Lung (tissue), 12 donors: ENCODE data around the gene CCDC85C. TPM values are rescaled to one million over a fixed set of nuclear protein-coding genes. Genes with fewer than 3 reads are reported as not detected.

ENCODE experiments used
- ATAC-seq: fragments of 200-7000 bp; cut with Tn5 transposase; one replicate; pipeline ENCODE4 v1.9.1; 2020; ENCODE audit warnings: moderate number of reproducible peaks; ENCODE audit not compliant: insufficient read depth, low FRiP score
- DNase-seq, 3 donors: peaks; one replicate each; pipeline ENCODE4 v3.0.0-alpha.2; 2013 to 2017
- H3K27ac ChIP-seq, 2 donors: one replicate each; pipeline ENCODE4 v1.5.1; 2013; ENCODE audit warnings: mild to moderate bottlenecking in 2 of 2, moderate library complexity in 2 of 2, control low read depth in 1 of 2, inconsistent platforms in 1 of 2, low read depth in 1 of 2, low read length in 1 of 2
- H3K27me3 ChIP-seq, 3 donors: one replicate each; pipeline ENCODE4 v1.5.1; 2013; ENCODE audit warnings: low read length in 2 of 3; ENCODE audit not compliant: control insufficient read depth in 3 of 3, insufficient read depth in 3 of 3
- H3K36me3 ChIP-seq, 4 donors: one replicate each; pipeline ENCODE4 v1.5.1; 2013; ENCODE audit warnings: low read length in 4 of 4, mild to moderate bottlenecking in 1 of 4, moderate library complexity in 1 of 4; ENCODE audit not compliant: control insufficient read depth in 4 of 4, insufficient read depth in 4 of 4
- H3K4me1 ChIP-seq, 5 donors: one replicate each; pipeline ENCODE4 v1.5.1; 2013; ENCODE audit warnings: low read length in 5 of 5, mild to moderate bottlenecking in 2 of 5, moderate library complexity in 1 of 5; ENCODE audit not compliant: control insufficient read depth in 5 of 5, insufficient read depth in 5 of 5
- H3K4me3 ChIP-seq: one replicate; pipeline ENCODE4 v1.5.1; 2013; ENCODE audit warnings: mild to moderate bottlenecking, control low read depth, moderate library complexity
- H3K9ac ChIP-seq, 2 donors: one replicate each; pipeline ENCODE4 v1.5.1; 2013; ENCODE audit warnings: low read length in 2 of 2, control low read depth in 1 of 2; ENCODE audit not compliant: insufficient read depth in 1 of 2
- H3K9me3 ChIP-seq, 4 donors: one replicate each; pipeline ENCODE4 v1.5.1; 2013; ENCODE audit warnings: low read length in 3 of 4, mild to moderate bottlenecking in 1 of 4, moderate library complexity in 1 of 4; ENCODE audit not compliant: control insufficient read depth in 4 of 4, insufficient read depth in 3 of 4
- WGBS, 2 donors: extraction: QIAGEN DNeasy Blood & Tissue Kit; methylation state at CpG; one replicate each; pipeline ENCODE4 v1.1.7; 2013; 5-methylcytosine and 5-hydroxymethylcytosine counted together
- polyA plus RNA-seq, 2 donors: library from polyadenylated mRNA; stranded (reverse); fragments of 200-250 nt; gene quantifications; one replicate each; pipeline ENCODE4 v1.2.1, GENCODE V29; 2013
- total RNA-seq, 2 donors: library from RNA; depleted of rRNA in 1 of 2; stranded (reverse); fragments of >200 nt in 1 of 2; gene quantifications; one replicate each; pipeline ENCODE4 v1.2.1, GENCODE V29; 2014 to 2021
- TF ChIP-seq, protein P1 (sequence below): IDR thresholded peaks from 2 replicates; pipeline ENCODE4 v1.5.1; 2012; ENCODE audit warnings: mild to moderate bottlenecking; ENCODE audit errors: control extremely low read depth, extremely low read depth
- donor health status: control.
- donor health status: control.
- donor health status: Bipolar disorder and iron deficiency.
- donor health status: healthy.
- donor health status: DM: yes; HTN: yes; CAD: no.

The CCDC85C gene
- total and polyA plus RNA-seq, 4 donors = 2.8 to 19.8 (median 17.6) TPM

DNA sequence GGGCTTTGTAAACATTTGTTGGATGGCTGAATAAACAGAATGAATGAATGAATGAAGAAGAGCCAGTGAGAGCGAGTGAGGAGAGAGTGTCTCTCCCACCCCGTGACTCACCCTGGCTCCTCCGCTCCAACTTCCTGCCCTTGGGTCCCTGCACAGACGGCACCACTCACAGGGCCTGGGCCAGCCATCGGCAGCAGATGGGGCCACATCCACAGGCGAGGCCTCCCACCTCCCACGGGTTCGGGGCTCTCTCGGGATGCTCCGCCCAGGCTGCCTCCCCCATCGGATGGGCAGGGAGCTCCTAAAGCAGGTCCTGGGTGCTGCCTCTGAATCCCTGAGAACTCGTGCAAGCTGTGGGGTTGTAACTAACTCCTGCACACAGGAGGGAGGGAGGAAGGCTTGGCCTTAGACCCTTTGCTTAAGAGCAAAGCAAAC lies 81.5 kb downstream of the CCDC85C start:
- peak overlapping the region in 1 of 2 donors; percentile 8 for H3K27ac ChIP-seq
- WGBS, 2 donors = 60 to 67% methylated on average over 12 of the region's 12 CpGs

DNA sequence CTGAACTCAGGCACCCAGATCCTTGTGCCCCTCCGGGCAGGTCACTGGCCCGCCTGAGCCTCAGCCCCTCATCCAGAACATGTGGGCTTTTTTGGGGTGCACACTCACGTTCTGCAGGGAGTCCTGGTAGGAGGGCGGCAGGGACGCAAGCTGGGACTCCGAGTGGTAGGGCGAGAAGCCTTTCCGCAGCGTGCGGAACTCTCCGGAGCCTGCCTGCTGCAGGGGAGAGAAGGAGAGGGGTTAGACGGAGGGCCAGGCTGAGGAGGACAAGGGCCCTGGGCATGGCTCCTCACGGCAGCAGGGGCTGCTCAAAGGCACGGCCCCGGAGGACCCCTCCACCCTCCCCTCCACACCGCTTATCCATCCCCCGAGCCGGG lies 82.0 kb downstream of the CCDC85C start:
- H3K27me3 ChIP-seq = no peaks in the 10 kb centered on the region
- H3K27ac ChIP-seq = no peak overlapping the region
- ATAC-seq = no peak
- H3K36me3 ChIP-seq = peaks cover 0 to 2% (median 0%) of the 10 kb centered on the region in 4 donors
- no peak for DNase-seq
- 81 to 87% methylated on average over 16 to 18 of the region's 18 CpGs for WGBS, 2 donors
- H3K9me3 ChIP-seq = peaks cover 0 to 2% (median 0%) of the 10 kb centered on the region in 4 donors
- H3K9ac ChIP-seq = no peak overlapping the region
- TF ChIP-seq, protein P1, sequence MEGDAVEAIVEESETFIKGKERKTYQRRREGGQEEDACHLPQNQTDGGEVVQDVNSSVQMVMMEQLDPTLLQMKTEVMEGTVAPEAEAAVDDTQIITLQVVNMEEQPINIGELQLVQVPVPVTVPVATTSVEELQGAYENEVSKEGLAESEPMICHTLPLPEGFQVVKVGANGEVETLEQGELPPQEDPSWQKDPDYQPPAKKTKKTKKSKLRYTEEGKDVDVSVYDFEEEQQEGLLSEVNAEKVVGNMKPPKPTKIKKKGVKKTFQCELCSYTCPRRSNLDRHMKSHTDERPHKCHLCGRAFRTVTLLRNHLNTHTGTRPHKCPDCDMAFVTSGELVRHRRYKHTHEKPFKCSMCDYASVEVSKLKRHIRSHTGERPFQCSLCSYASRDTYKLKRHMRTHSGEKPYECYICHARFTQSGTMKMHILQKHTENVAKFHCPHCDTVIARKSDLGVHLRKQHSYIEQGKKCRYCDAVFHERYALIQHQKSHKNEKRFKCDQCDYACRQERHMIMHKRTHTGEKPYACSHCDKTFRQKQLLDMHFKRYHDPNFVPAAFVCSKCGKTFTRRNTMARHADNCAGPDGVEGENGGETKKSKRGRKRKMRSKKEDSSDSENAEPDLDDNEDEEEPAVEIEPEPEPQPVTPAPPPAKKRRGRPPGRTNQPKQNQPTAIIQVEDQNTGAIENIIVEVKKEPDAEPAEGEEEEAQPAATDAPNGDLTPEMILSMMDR = no peak
- peaks cover 0 to 25% (median 15%) of the 10 kb centered on the region in 5 donors for H3K4me1 ChIP-seq
- no peak overlapping the region for H3K4me3 ChIP-seq

More for the DNA sequence above, 81.5 kb downstream of the CCDC85C start:
- Histone ChIP-seq H3K4me1 (peaks cover 0 to 25% (median 15%) of the 10 kb centered on the region in 5 donors), H3K9ac (no peak overlapping the region), H3K36me3 (peaks cover 0 to 2% (median 0%) of the 10 kb centered on the region in 4 donors), H3K4me3 (no peak overlapping the region), H3K9me3 (peaks cover 0 to 2% (median 0%) of the 10 kb centered on the region in 4 donors), H3K27me3 (no peaks in the 10 kb centered on the region)
- TF ChIP-seq, protein P1 = no peak
- peak; percentile 23 to 59 (median 48) for DNase-seq
- ATAC-seq = no peak

DNA sequence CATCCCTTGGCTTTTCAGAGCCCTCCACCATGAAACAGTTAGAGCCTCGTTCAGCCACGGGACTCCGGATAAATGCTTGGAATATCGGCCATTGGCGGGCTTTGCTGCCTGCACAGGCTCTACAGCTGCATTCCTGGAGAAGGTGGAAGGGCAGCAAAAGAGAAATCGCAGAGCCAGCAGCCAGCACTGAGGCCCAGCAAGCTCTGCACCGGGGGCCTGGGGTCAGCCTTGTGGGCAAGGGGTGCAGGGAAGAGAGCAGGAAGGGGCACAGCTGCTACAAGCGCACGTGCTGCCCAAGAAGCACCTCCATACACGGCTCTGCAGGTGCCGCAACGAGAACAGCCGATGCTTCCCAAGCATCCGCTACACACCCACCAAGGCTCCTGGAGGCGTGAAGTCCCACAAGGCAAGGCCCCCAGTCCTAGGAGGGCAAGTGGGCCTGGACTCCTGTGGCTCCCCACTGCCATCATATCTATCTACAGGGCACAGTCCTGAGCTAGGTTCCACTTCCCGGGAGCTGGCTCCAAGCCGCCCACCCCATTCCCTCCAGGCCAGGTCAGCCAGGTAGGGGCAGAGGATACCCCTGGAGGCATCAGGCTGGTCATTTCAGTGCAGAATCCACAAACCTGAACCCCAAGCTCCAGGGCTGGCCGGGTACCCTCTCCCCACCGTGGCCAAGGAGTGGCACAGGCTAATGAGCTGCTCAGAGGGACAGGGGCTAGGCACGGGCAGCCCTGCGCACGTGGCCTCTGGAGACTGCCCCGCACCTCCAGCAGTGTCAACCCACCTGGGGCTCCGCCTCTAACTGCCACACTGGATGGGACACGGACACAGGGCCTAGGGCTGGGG lies 82.6 kb downstream of the CCDC85C start:
- no peak for DNase-seq
- no peak overlapping the region for H3K9ac ChIP-seq
- no peak overlapping the region for H3K4me3 ChIP-seq
- peaks cover 0 to 2% (median 0%) of the 10 kb centered on the region in 4 donors for H3K9me3 ChIP-seq
- TF ChIP-seq, protein P1 = no peak
- ATAC-seq = no peak
- H3K4me1 ChIP-seq = peaks cover 0 to 25% (median 14%) of the 10 kb centered on the region in 5 donors
- H3K27ac ChIP-seq = no peak overlapping the region
- 95 to 97% methylated on average over 25 of the region's 25 CpGs for WGBS, 2 donors
- H3K27me3 ChIP-seq = no peaks in the 10 kb centered on the region
- no peaks in the 10 kb centered on the region for H3K36me3 ChIP-seq
